ENCODE data around the gene RPS18.

The RPS18 gene

DNA sequence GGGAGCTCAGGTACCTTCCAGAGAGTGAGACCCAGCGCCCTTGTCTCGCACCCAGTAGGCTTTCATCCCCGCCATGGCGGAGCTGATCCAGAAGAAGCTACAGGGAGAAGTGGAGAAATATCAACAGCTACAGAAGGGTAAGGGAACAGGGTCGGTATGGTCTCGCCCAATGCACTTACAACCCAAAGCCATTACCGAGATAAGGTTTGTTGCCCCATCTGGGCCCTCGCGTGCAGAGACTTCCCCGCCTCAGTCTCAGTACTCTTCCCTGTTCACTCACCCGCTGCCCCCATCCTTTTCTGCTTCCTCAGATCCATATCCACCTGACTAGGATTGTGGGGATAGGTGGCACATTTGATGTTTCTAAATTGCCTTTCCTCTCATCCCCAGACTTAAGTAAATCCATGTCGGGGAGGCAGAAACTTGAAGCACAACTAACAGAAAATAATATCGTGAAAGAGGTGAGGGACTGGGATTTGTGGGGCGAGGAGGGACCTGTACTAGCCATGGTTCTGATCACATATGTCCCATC lies 18.0 kb downstream of the RPS18 start:
- no peak for DNase-seq (ENCODE audit: low read depth)

DNA sequence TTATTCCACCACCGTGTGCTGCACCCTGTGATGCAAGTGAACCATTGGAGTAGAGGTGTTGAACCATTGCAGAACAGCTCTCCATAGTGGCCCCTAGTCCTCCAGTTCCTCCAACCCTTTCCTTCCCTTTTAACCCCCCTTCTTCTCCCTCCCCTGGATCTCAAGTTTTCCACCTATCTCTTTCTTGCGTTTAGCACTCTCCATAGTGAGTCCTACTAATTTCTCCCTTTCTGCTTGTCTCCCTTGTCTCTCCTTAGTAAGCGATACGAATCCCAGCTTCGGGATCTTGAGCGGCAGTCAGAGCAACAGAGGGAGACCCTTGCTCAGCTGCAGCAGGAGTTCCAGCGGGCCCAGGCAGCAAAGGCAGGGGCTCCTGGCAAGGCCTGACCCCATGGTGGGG lies 18.6 kb downstream of the RPS18 start:
- no peak for DNase-seq (ENCODE audit: low read depth)

DNA sequence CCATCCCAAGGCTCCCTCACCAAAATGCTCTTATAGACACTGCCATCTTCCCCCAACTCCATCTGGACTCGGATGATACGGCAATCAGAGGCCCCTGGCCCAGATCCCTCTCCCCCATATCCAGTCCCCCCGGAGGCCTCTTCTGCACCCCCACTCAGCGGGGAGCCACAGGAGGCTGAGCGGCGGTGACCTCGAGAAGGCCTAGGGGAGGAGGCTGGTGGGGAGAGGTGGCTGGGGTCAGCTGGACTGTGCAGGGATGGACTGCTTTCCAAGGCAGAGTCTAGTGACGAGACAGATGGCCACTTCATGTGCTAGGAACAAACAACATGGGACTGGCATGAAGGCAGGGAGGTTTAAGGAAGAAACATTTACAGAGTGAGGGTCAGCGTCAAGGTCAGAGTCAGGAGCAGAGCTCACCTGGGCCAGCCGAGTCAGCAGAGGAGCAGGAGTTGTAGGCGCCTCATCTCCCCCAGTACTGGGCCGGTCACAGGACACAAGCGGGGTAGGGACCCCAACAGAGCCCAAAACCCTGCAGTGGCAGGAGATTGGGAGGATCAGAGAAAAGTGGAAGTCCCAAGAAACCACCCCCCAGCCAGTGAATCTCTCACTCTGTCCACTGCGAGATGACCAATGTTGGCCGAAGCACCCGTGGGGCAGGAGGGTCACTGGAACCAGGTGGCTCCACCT lies 21.3 kb downstream of the RPS18 start:
- DNase-seq (ENCODE audit: low read depth): no peak

DNA sequence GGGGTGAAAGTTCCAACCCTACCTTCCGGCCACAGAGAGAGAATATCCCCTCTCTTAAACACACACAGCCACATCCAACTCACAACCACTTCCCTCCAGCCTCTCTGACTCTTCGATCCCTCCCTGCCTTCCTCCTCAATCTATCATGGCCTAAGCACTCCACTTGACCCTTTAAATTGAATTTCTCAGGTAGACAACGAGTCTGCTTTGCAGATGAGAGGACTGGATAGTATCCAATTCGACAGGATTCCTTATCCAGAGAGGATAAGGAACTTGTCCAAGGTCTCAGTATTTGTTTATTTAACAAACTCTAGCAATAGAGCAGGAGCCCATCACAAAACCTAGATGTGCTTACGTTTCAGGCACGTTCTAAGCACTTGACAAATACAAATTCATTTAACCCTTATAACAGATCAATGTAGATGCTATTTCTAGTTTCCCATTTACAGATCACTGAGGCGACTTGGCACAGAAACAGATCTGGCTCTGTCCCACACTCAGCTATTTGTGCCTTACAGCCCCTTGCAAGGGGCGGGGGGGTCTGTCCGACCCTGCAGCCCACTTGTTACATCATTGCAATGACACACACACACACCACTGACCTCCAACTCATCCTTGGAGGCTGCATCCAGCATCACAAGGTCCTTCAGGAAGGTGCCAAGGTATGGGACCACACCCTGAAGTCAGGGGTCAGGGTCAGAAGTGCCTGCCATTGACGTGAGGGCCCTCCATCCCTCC lies 22.4 kb downstream of the RPS18 start:
- no peak for DNase-seq (ENCODE audit: low read depth)

DNA sequence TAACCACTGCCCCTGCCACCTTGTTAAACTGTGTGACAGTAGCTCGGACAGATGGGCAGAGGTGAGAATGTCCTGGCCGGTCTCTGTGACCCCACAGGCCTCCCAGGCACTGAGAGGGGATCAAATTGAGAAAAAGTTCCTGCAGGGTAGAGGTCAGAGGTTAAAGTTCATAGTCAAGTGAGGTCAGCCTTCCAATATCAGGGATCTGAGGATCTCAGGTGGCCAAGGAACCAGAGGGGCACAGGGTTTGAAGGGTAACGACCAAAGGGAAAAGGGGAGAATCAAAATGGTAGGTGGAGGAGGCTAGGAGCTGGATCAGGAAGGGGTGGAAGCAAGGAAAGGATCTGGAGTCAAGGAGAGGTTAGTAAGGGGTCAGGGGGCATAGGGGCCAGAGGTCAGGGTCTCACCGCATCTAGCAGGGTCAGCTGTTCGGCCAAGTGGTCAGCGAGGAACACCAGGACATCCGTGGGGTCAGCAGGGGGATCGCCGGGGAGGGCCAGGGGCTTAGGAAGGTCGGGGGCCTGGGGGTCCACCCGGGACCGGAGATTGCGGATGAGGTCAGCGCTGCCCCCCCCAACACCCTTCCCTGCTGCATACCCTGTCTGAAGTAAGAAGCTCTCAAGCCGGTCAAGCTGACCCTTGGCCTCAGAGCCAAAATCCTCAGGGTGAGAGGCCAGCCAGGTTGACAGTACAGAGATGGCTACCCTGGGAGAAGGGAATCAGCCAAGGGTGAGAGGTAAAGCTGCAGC lies 23.9 kb downstream of the RPS18 start:
- no peak for DNase-seq (ENCODE audit: low read depth)

DNA sequence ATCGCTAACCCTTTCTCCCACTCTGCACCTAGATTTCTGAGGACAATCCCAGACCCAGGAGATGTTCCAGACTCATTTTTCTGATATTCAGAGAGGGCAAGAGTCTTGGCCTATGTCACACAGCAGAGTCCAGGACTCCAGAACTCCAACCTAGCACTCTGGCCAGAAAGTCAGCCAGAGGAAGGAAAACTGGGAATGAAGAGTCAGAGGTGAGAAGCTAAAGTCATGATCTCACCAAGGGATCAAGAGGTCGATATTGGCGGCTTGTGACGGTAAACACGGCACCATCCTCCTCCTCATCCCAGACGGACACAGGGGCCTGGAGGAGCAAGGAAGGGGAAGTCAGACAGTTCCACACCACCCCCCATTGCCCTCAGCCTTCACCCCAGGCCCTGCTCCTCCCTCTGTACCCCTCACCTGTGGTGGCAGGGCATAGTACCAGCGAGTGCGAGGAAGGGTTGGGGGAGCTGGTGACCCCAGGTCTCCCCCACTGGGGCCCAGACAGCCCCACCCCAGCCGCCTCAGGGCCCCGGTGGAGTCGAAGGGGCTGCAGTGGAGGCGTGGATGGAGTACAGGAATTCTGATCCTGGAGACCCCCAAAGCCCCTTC lies 25.0 kb downstream of the RPS18 start:
- DNase-seq (ENCODE audit: low read depth): no peak

DNA sequence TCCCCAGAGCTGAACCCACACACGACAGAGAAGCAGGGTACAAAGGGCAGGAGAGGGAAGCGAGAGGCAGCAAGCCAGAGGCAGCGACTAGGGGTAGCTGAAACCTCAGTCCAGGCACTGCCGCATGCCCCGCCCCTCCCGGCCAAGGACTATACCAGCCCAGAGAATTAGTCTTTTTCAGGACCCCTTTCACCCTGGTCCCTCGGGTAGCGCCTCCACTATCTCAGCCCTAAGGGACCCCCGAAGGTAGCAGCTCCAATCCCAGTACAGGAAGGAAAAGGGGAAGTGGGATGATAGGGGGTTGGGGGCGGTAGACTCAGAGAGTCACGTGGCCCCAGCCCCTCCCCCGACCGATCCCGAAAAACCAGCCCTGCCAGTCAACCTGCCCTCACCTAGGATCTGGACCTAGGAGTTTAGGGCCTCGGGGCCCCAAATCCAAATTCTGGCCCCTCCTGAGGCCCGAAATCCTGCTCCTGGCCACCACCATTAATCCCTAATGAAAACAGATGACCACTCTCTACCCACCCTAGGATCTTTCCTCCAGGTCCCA lies 25.6 kb downstream of the RPS18 start:
- DNase-seq (ENCODE audit: low read depth): no peak

DNA sequence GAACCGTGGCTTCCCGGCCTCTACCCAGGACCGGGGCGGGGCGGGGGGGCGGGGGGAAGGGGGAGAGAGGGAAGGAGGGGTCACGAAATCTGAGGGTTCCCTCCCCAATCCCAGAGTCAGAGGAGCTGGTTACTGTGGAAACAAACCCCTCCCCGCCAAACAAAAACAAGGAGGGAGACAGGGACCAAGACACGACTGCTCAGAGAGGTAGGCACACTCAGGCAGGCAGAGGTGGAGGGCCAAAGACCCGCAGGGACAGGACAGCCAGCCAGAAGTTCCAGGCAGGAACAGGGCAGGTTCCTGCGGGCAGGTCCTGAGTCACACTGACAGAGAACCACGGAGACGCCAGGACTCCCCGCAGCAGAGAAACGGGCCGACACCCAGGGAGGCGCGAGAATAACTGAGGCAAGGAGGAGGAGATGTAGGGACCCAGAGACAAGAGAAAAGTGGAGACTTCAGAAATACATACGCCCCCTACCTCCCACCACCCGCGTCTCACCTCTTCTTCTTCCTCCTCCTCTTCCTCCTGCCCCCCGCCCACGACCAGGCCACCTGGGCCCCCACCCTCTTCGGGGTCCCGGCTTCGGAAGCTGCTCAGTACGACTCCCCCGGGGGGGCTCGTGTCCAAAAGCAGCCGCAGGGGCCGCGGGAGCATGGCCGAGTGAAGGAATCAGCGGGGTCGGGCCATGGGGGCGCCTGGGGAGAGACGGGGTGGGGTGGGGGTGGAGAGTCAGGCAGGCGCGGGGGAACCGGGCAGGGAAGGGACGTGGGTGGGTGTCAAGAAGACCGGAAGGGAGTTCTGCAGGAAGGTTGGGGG lies 26.3 kb downstream of the RPS18 start:
- DNase-seq (ENCODE audit: low read depth): peak; percentile 84

DNA sequence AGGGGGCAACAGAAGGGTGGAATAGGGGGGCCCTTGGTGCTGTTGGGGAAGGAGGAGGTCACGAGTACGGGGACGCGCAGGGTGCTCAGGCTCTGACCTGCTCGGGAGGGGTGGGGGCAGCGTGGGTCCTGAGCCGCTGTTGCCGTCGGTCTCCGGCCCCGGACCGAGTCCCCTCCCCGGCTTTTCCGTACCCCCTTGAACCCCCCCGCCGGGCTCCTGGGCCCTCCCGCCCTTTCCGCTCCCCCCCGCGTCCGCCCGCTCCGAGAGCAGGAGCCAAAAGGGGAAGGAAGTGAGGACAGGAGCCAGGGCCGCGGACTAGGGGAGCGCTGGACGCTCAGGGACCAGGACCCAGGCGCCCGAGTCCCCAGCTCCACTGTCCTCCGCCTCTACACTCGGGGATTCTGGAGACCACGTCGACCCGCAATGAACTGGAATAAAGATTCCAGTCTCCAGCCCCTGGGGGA lies 26.9 kb downstream of the RPS18 start, which contains the start of gene RGL2:
RGL2 (minus strand) TSS at position 170 of the 464 bp plus-strand sequence. CDS start 332 bp downstream, outside the sequence.
- DNase-seq (ENCODE audit: low read depth): peak; percentile 46

DNA sequence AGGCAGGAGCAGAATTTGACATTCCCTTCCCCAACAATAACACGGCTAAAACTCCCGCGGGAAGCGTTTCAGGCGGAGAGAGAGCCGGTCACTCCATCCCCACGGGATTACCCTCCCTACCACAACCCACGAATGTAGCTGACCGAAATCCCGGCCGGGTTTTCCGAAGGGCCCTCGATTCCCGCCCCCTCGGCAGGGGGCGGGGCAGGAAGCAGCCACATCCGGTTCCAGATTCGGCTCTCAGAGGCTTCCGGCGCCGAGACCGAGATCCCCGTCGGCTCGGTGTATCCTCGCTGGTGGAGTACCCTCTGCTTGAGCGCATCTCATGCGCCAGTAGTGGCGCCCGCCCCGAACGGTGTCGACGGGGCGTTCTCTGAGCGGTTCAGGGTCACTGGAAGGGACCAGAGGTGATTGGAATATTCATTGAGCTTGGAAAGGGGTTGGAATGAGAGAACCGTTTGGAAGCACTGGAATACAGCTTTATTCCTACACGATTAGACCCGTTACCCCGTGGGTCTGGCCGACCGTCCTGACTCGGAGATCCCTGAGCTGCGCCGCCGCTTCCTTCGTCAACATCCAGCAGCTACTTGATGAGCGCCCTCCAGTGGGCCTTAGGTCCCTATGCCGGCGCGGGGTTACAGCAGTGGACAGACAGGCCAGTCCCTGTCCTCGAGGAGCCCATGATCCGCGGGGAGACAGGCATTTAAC lies 27.5 kb downstream of the RPS18 start:
- peak; percentile 87 for DNase-seq (ENCODE audit: low read depth)

DNA sequence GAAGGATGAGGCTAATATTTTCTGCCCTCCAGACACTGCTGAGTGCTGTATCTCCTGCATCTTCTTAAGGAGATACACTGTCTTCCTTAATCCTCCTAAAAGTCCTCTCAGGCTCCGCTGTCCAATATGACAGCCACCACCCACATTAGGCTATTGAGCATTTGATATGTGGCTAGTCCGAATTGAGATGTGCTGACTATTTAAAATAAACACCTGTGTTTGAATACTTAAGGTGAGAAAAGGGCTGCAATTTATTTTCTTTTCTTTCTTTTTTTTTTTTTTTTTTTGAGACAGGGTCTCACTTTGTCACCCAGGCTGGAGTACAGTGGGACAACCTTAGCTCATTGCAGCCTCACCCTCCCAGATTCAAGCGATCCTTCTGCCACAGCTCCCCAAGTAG lies 30.0 kb downstream of the RPS18 start:
- no peak for DNase-seq (ENCODE audit: low read depth)

DNA sequence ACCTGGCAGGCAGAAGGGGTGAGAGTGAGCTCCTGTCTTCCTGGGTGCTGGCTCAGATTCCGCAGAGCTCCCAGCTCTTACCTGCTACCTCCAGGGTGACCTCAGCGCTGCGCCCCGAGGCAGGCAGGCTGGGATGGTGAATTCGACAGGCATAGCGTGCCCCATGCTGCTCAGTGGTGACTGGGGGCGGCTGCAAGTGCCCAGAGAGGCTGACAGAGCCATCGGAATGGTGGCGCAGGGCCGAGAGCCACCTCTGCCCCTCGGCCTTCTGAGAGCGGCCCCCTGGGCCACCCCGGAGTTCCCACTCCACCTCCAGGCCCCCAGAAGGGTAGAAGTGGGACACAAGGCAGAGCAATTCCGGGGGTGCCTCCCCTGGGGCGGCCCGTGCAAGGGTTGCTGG lies 32.3 kb downstream of the RPS18 start:
- no peak for DNase-seq (ENCODE audit: low read depth)

DNA sequence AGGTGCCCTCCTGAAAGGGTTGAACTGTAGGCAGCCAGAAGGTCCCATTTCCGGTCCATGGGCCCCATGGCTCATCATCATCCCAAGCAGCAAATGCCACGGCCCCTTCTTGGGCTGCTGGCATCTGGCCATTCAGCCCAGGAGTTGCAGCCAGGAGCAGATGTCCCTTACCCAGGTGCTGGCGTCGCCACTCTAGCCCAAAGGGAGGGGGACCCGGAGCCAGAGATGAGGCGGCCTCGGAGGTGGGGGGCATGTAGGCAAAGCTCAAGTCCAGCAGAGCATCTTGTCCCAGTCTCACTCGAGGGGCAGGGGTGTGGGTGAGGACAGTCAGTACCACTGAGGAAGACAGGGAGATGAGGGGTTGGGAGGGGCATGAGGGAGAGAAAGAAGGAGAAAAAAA lies 33.2 kb downstream of the RPS18 start:
- no peak for DNase-seq (ENCODE audit: low read depth)

DNA sequence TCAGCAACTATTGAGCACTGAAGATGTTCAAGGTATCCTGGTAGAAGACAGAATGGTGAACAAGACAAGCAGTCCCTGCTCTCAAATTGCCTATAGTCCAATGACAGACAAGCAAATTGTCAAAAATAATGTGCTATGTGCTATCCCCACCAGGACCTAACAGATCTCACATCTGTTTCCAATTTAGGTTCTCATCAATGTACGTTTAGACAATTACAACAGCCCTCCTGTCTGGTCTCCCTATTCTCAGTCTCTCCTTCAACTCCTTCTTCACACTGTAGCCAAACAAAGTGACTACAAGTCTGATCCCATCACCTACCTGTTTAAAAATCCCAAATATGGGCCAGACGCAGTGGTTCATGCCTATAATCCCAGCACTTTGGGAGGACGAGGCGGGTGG lies 34.5 kb downstream of the RPS18 start:
- DNase-seq (ENCODE audit: low read depth): no peak

DNA sequence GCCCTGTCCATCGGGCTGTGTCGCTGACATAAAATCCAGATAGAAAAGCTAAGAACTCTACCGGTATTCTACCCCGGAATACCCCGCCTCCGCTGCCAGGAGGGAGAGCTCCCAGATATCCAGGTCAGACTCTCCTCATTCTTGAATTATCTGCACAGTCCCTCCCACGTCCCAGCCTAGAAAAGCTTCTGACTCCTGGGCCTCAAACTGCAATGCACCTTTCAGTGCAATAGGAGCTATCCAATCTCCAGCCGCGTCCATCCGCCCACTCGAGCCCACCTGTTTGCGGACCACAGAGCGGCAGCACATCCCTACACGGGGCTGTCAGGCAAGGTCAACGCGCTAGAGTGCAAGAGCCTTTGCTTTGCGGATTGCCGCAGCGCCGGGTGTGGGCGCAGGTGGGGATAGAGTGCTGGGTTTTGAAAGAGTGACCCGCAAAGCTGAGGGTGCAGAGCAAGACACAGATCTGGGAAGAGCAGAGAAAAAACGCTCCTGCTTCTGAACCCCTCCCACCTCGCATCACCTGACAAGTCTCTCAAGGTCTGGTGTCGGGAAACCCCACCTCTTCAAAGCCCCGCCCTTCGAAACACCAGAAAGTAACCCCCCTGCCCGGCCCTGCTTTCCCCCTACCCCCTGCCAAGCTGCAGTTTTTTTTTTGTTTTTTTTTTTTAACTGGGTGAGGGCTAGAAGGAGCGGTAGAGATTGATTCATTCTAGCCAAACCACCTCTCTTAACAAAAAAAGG lies 40.7 kb downstream of the RPS18 start:
- DNase-seq (ENCODE audit: low read depth): no peak

DNA sequence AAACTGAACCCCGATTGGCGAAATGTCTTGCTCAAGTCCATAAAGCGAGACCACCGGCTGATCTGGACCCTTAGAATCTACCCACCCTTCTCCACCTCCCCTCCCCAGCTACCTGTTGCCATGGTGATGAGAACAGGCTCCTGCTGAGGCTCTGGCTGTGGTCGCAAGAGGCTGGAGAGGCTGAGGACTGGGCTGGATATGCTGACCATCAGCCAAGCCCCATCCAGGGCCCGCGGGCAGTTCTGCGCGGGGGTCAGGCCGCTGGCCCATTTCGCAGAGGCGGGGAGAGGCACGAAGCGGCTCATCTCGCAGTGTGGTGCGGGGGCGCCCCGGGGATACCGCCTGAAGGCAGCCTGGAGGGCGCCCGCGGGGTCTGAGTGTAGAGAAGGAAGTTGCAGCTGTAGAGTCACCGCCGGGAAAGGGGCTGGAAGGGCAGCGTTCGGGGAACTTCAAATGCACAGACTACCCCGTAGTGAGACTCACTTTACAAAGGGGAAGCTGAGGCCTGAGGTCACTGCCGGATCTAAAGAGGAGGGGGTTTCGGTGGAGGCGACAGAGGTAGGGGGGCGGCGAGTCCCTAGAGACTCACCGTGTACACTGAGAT lies 41.3 kb downstream of the RPS18 start:
- no peak for DNase-seq (ENCODE audit: low read depth)

DNA sequence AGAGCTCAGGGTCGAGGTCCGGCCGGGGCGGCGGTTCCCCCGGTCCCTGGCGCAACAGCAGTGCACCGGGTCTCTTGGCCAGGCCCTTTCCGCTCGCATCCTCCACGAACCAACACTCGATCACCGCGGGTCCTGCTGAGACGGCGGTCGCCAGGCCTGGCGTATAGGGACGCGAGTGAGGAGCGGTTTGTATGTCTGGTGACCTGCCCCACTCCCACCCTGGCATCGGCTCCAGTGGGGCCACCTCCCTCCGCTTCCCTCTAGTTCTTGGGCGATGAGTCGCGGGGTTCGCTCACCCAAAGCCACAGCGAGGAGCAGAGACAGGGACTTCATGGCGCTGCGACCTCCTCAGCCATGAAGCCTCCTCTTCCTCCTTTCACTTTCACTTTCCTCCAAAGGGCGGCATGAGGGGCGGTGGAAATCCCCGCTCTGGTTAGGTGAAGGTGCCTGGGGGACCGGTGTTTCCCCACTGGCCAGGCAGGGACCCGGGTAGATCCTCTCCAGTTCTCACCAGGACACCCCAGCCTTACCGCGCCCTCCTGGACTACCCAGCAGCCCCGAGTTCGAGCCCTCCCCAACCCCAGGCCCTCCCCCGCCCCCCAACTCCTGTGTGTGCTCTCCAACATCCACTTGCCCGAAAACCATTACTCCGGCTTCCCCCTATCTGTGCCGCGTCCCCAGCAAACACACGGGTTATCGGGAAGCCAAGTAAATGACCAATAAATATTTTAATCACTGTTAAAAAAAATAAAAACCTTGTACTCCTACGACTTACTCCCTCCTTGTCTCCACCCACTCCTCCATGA lies 42.0 kb downstream of the RPS18 start, which contains the start of gene TAPBP:
TAPBP (minus strand) TSS at position 370 of the 806 bp plus-strand sequence; CDS start at position 333, 37 bp downstream.
- peak; percentile 30 for DNase-seq (ENCODE audit: low read depth)

DNA sequence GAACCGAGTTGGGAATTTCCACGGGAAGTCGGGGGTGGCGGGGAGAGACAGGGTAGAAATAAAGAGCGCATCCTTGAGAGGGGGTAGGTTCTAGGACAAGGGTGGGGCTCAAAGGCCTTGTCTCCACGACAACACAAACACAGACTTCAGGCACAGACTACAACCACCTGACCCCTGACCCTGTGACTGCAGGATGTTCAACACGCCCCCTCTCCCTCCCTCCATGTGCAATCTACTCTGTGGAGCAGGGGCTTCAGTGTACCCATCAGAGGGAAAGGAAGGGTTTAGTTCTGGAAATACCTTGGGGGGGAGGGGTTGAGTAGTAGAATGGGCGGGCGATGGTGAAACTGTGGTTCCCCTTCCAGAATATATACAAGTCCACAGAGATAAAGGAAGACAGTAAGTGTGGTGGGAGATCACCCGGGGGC lies 42.7 kb downstream of the RPS18 start:
- DNase-seq (ENCODE audit: low read depth): peak; percentile 61

Measured in GM04504 (cell line).